NB4 (cell line): Measurements from ENCODE around the gene RASSF7.

ENCODE experiments used
- CTCF ChIP-seq: IDR thresholded peaks from one replicate; pipeline ENCODE4 v1.5.1; 2012; ENCODE audit warnings: low read depth, low read length
- POLR2A ChIP-seq: IDR thresholded peaks from 2 replicates; pipeline ENCODE4 v1.6.1; 2011; ENCODE audit warnings: mild to moderate bottlenecking; ENCODE audit not compliant: insufficient read length; ENCODE audit errors: extremely low read depth
- TF ChIP-seq, protein P1 (sequence below): IDR thresholded peaks from 2 replicates; pipeline ENCODE4 v1.6.1; 2011; ENCODE audit warnings: low read depth, low read length

- no peak for TF ChIP-seq CTCF
- TF ChIP-seq POLR2A = no peak
- TF ChIP-seq, protein P1, sequence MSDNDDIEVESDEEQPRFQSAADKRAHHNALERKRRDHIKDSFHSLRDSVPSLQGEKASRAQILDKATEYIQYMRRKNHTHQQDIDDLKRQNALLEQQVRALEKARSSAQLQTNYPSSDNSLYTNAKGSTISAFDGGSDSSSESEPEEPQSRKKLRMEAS = no peak
Measured at GRCh38 chr11:567629-568292, 7.0 kb downstream of the RASSF7 start.
